Measurements from ENCODE around the gene LY6G5C.

The LY6G5C gene

GRCh38 chr6:31723980-31724691 lies 43.3 kb upstream of the LY6G5C start:
- 93 to 95% methylated on average over 25 of the region's 25 CpGs for WGBS, 2 experiments
- no peak overlapping the region for H3K4me3 ChIP-seq (ENCODE audit: insufficient read depth, low read depth, low read length)
- no peaks in the 10 kb centered on the region for H3K4me1 ChIP-seq (ENCODE audit: control insufficient read depth, insufficient read depth, low read length)
- H3K27me3 ChIP-seq (ENCODE audit: control insufficient read depth, insufficient read depth, low read length, poor library complexity, severe bottlenecking) = peaks cover 3% of the 10 kb centered on the region
- peaks cover 25% of the 10 kb centered on the region for H3K36me3 ChIP-seq (ENCODE audit: control insufficient read depth, insufficient read depth, low read length)
- no peaks in the 10 kb centered on the region for H3K9me3 ChIP-seq (ENCODE audit: control insufficient read depth, low read length)
- no peak overlapping the region for H3K27ac ChIP-seq (ENCODE audit: insufficient read depth, low read depth, low read length, poor library complexity, severe bottlenecking)

- Histone ChIP-seq H3K4me3 (ENCODE audit: insufficient read depth, low read depth, low read length) (no peak within 1 kb of the TSS), H3K27ac (ENCODE audit: insufficient read depth, low read depth, low read length, poor library complexity, severe bottlenecking) (no peak within 1 kb of the TSS), H3K36me3 (ENCODE audit: control insufficient read depth, insufficient read depth, low read length) (peaks cover 25% of the 10 kb centered on the region), H3K27me3 (ENCODE audit: control insufficient read depth, insufficient read depth, low read length, poor library complexity, severe bottlenecking) (peaks cover 3% of the 10 kb centered on the region), H3K4me1 (ENCODE audit: control insufficient read depth, insufficient read depth, low read length) (no peaks in the 10 kb centered on the region), H3K9me3 (ENCODE audit: control insufficient read depth, low read length) (no peaks in the 10 kb centered on the region)
- 92 to 93% methylated on average over 46 of the region's 46 CpGs for WGBS, 2 experiments
Measured at GRCh38 chr6:31723245-31723979, 42.5 kb upstream of the LY6G5C start, which contains the start of gene MPIG6B. Gene MPIG6B, plus strand, starts transcription at chr6:31723373. Its CDS starts 11 bp downstream, at chr6:31723384.

- H3K36me3 ChIP-seq (ENCODE audit: control insufficient read depth, insufficient read depth, low read length) = peaks cover 16% of the 10 kb centered on the region
- no peaks in the 10 kb centered on the region for H3K4me1 ChIP-seq (ENCODE audit: control insufficient read depth, insufficient read depth, low read length)
- H3K9me3 ChIP-seq (ENCODE audit: control insufficient read depth, low read length) = no peaks in the 10 kb centered on the region
- H3K4me3 ChIP-seq (ENCODE audit: insufficient read depth, low read depth, low read length) = no peak overlapping the region
- peaks cover 9% of the 10 kb centered on the region for H3K27me3 ChIP-seq (ENCODE audit: control insufficient read depth, insufficient read depth, low read length, poor library complexity, severe bottlenecking)
- no peak overlapping the region for H3K27ac ChIP-seq (ENCODE audit: insufficient read depth, low read depth, low read length, poor library complexity, severe bottlenecking)
- WGBS, 2 experiments = 93 to 94% methylated on average over 3 of the region's 3 CpGs
Measured at GRCh38 chr6:31722173-31722572, 41.3 kb upstream of the LY6G5C start.

- no peak within 1 kb of the TSS for H3K4me3 ChIP-seq (ENCODE audit: insufficient read depth, low read depth, low read length)
- H3K27me3 ChIP-seq (ENCODE audit: control insufficient read depth, insufficient read depth, low read length, poor library complexity, severe bottlenecking) = peaks cover 9% of the 10 kb centered on the region
- no peaks in the 10 kb centered on the region for H3K4me1 ChIP-seq (ENCODE audit: control insufficient read depth, insufficient read depth, low read length)
- H3K9me3 ChIP-seq (ENCODE audit: control insufficient read depth, low read length) = no peaks in the 10 kb centered on the region
- H3K27ac ChIP-seq (ENCODE audit: insufficient read depth, low read depth, low read length, poor library complexity, severe bottlenecking) = no peak within 1 kb of the TSS
- peaks cover 9% of the 10 kb centered on the region for H3K36me3 ChIP-seq (ENCODE audit: control insufficient read depth, insufficient read depth, low read length)
- WGBS, 2 experiments = 82 to 97% methylated on average over 3 to 4 of the region's 4 CpGs
Measured at GRCh38 chr6:31721351-31722020, 40.6 kb upstream of the LY6G5C start, which contains the start of gene LY6G6C. Gene LY6G6C, minus strand, starts transcription at chr6:31721746. Its CDS starts 67 bp downstream, at chr6:31721679.

GRCh38 chr6:31720196-31720770 lies 39.4 kb upstream of the LY6G5C start:
- Histone ChIP-seq H3K27ac (ENCODE audit: insufficient read depth, low read depth, low read length, poor library complexity, severe bottlenecking) (no peak overlapping the region), H3K36me3 (ENCODE audit: control insufficient read depth, insufficient read depth, low read length) (no peaks in the 10 kb centered on the region), H3K27me3 (ENCODE audit: control insufficient read depth, insufficient read depth, low read length, poor library complexity, severe bottlenecking) (peaks cover 9% of the 10 kb centered on the region), H3K4me3 (ENCODE audit: insufficient read depth, low read depth, low read length) (no peak overlapping the region), H3K4me1 (ENCODE audit: control insufficient read depth, insufficient read depth, low read length) (peaks cover 1% of the 10 kb centered on the region), H3K9me3 (ENCODE audit: control insufficient read depth, low read length) (no peaks in the 10 kb centered on the region)
- 87 to 96% methylated on average over 5 of the region's 5 CpGs for WGBS, 2 experiments

GRCh38 chr6:31719001-31719400 lies 38.1 kb upstream of the LY6G5C start:
- Histone ChIP-seq H3K36me3 (ENCODE audit: control insufficient read depth, insufficient read depth, low read length) (no peaks in the 10 kb centered on the region), H3K4me1 (ENCODE audit: control insufficient read depth, insufficient read depth, low read length) (peaks cover 13% of the 10 kb centered on the region), H3K9me3 (ENCODE audit: control insufficient read depth, low read length) (no peaks in the 10 kb centered on the region), H3K27ac (ENCODE audit: insufficient read depth, low read depth, low read length, poor library complexity, severe bottlenecking) (no peak overlapping the region), H3K27me3 (ENCODE audit: control insufficient read depth, insufficient read depth, low read length, poor library complexity, severe bottlenecking) (peaks cover 9% of the 10 kb centered on the region), H3K4me3 (ENCODE audit: insufficient read depth, low read depth, low read length) (no peak overlapping the region)
- WGBS, 2 experiments = 87 to 90% methylated on average over 6 of the region's 6 CpGs

- no peak overlapping the region for H3K4me3 ChIP-seq (ENCODE audit: insufficient read depth, low read depth, low read length)
- H3K27me3 ChIP-seq (ENCODE audit: control insufficient read depth, insufficient read depth, low read length, poor library complexity, severe bottlenecking) = peaks cover 9% of the 10 kb centered on the region
- no peaks in the 10 kb centered on the region for H3K36me3 ChIP-seq (ENCODE audit: control insufficient read depth, insufficient read depth, low read length)
- peaks cover 20% of the 10 kb centered on the region for H3K4me1 ChIP-seq (ENCODE audit: control insufficient read depth, insufficient read depth, low read length)
- no peaks in the 10 kb centered on the region for H3K9me3 ChIP-seq (ENCODE audit: control insufficient read depth, low read length)
- WGBS, 2 experiments = 94 to 100% methylated on average over 1 of the region's 1 CpG
- H3K27ac ChIP-seq (ENCODE audit: insufficient read depth, low read depth, low read length, poor library complexity, severe bottlenecking) = no peak overlapping the region
Measured at GRCh38 chr6:31718265-31718664, 37.4 kb upstream of the LY6G5C start.

- H3K27me3 ChIP-seq (ENCODE audit: control insufficient read depth, insufficient read depth, low read length, poor library complexity, severe bottlenecking) = peaks cover 12% of the 10 kb centered on the region
- no peaks in the 10 kb centered on the region for H3K9me3 ChIP-seq (ENCODE audit: control insufficient read depth, low read length)
- H3K36me3 ChIP-seq (ENCODE audit: control insufficient read depth, insufficient read depth, low read length) = no peaks in the 10 kb centered on the region
- peaks cover 23% of the 10 kb centered on the region for H3K4me1 ChIP-seq (ENCODE audit: control insufficient read depth, insufficient read depth, low read length)
- H3K27ac ChIP-seq (ENCODE audit: insufficient read depth, low read depth, low read length, poor library complexity, severe bottlenecking) = no peak overlapping the region
- H3K4me3 ChIP-seq (ENCODE audit: insufficient read depth, low read depth, low read length) = no peak overlapping the region
- WGBS, 2 experiments = 71 to 72% methylated on average over 10 of the region's 10 CpGs
Measured at GRCh38 chr6:31717499-31718222, 36.8 kb upstream of the LY6G5C start.

GRCh38 chr6:31715022-31715958 lies 34.4 kb upstream of the LY6G5C start, which contains the start of gene LY6G6D:
Gene LY6G6D, plus strand, starts transcription at chr6:31715348. Its CDS starts 8 bp downstream, at chr6:31715356.
- Histone ChIP-seq H3K36me3 (ENCODE audit: control insufficient read depth, insufficient read depth, low read length) (no peaks in the 10 kb centered on the region), H3K27me3 (ENCODE audit: control insufficient read depth, insufficient read depth, low read length, poor library complexity, severe bottlenecking) (peaks cover 32% of the 10 kb centered on the region), H3K27ac (ENCODE audit: insufficient read depth, low read depth, low read length, poor library complexity, severe bottlenecking) (peak within 1 kb of the TSS; percentile 71), H3K9me3 (ENCODE audit: control insufficient read depth, low read length) (no peaks in the 10 kb centered on the region), H3K4me1 (ENCODE audit: control insufficient read depth, insufficient read depth, low read length) (peaks cover 34% of the 10 kb centered on the region), H3K4me3 (ENCODE audit: insufficient read depth, low read depth, low read length) (no peak within 1 kb of the TSS)
- 55 to 56% methylated on average over 16 of the region's 16 CpGs for WGBS, 2 experiments
